Ishikawa (cell line): Measurements from ENCODE around the gene RGN.

Experiments used
- EGR1 ChIP-seq: IDR thresholded peaks from 2 replicates; pipeline ENCODE4 v1.6.1; 2012
- EP300 ChIP-seq: IDR thresholded peaks from 2 replicates; pipeline ENCODE4 v1.6.1; 2012; ENCODE audit warnings: borderline replicate concordance
- NFIC ChIP-seq: IDR thresholded peaks from 2 replicates; pipeline ENCODE4 v1.6.1; 2012
- RAD21 ChIP-seq: IDR thresholded peaks from 2 replicates; pipeline ENCODE4 v1.6.1; 2012; ENCODE audit warnings: low read depth
- YY1 ChIP-seq: IDR thresholded peaks from 2 replicates; pipeline ENCODE4 v1.6.1; 2012; ENCODE audit warnings: low read depth
- ZBTB7A ChIP-seq: IDR thresholded peaks from 2 replicates; pipeline ENCODE4 v1.6.1; 2012; ENCODE audit warnings: low read depth
- TF ChIP-seq, protein P1 (sequence below): IDR thresholded peaks from 2 replicates; pipeline ENCODE4 v1.6.1; 2012; ENCODE audit warnings: low read depth, mild to moderate bottlenecking
- TF ChIP-seq, protein P2 (sequence below): IDR thresholded peaks from 2 replicates; pipeline ENCODE4 v1.6.1; 2012

DNA sequence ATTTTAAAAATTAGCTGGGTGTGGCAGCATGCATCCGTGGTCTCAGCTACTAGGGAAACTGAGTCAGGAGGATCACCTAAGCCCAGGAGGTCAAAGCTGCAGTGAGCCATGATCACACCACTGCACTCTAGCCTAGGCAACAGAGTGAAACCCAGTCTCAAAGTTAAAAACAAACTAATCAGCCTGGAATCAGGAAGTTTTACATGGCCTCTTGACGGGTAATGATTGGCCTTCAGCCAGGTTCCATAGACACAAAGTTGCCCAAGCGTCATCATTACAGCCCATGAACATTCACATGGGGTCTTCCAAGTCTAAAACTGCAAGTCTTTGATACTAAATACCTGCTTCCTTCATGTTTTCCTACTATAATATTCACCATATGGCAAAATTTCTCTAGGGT is 10.0 kb upstream of the RGN start:
- TF ChIP-seq, protein P1, sequence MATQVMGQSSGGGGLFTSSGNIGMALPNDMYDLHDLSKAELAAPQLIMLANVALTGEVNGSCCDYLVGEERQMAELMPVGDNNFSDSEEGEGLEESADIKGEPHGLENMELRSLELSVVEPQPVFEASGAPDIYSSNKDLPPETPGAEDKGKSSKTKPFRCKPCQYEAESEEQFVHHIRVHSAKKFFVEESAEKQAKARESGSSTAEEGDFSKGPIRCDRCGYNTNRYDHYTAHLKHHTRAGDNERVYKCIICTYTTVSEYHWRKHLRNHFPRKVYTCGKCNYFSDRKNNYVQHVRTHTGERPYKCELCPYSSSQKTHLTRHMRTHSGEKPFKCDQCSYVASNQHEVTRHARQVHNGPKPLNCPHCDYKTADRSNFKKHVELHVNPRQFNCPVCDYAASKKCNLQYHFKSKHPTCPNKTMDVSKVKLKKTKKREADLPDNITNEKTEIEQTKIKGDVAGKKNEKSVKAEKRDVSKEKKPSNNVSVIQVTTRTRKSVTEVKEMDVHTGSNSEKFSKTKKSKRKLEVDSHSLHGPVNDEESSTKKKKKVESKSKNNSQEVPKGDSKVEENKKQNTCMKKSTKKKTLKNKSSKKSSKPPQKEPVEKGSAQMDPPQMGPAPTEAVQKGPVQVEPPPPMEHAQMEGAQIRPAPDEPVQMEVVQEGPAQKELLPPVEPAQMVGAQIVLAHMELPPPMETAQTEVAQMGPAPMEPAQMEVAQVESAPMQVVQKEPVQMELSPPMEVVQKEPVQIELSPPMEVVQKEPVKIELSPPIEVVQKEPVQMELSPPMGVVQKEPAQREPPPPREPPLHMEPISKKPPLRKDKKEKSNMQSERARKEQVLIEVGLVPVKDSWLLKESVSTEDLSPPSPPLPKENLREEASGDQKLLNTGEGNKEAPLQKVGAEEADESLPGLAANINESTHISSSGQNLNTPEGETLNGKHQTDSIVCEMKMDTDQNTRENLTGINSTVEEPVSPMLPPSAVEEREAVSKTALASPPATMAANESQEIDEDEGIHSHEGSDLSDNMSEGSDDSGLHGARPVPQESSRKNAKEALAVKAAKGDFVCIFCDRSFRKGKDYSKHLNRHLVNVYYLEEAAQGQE = no peak
- TF ChIP-seq EGR1 (no peak), ZBTB7A (no peak), YY1 (no peak), NFIC (no peak), EP300 (no peak), RAD21 (no peak)
- TF ChIP-seq, protein P2, sequence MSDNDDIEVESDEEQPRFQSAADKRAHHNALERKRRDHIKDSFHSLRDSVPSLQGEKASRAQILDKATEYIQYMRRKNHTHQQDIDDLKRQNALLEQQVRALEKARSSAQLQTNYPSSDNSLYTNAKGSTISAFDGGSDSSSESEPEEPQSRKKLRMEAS = no peak
